ENCODE measurements around the gene CTTN. TPM values are rescaled to one million over a fixed set of nuclear protein-coding genes. Genes with fewer than 3 reads are reported as not detected.

The CTTN gene
- total and polyA plus RNA-seq, 10 of the 15 experiments (the other 5 are each of a cell fraction or from before 2014, with no cell fraction given): 1.1 to 37.8 (median 11.8) TPM

DNA sequence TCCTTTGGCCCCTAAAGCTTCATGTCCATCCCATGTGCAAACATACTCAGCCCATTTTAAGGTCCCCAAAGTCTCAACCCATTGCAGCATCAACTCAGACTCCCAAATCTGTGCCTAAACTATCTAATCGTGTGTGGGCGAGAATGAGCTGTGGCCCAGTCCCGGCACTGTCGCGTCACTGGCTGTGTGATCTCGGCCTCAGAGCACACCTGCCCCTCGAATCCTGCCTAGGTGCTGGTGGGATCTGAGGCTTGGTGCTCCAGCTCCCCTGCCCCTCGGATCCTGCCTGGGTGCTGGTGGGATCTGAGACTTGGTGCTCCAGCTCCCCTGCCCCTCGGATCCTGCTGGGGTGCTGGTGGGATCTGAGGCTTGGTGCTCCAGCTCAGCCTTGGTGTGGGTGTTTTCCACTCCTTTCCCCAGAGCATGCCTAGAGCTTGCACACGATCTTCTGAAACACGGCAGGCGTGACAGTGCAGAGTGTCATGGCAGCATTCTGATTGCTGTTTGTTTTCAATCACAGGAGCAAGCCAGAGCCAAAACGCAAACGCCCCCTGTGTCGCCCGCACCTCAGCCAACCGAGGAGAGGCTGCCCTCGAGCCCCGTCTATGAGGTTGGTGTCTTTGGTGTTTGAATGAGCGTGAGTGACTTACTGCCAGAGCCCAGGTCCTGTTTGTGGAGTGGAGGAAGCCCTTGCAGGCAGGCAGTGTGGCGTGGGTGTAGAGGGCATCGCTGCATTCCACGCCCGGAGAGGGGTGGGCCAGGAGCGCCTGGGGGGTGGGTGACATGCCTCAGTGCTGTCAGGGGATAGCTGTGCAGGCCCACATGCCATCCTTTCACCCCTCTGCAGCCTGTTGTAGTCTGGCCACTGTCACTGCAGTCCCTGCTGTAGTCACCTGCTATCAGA, 32.6 kb downstream of the CTTN start:
- WGBS (ENCODE audit: insufficient coverage, insufficient replicate concordance, low lambda C conversion rate, missing lambda C conversion rate): 65% methylated on average over 22 of the region's 25 CpGs
- ChIA-PET SMC1A (ENCODE audit: uncharacterized antibody, unreplicated experiment) (no interaction called here), POLR2A (no interaction called here), CTCF (no interaction called here), RAD21 (ENCODE audit: unreplicated experiment) (no interaction called here)
- Histone ChIP-seq H3K36me3 (ENCODE audit: control insufficient read depth in 2 of 2, insufficient read depth in 2 of 2, low read length in 1 of 2) (no peaks in the 10 kb centered on the region), H3K4me1 (ENCODE audit: control insufficient read depth, insufficient read depth, low read length) (no peaks in the 10 kb centered on the region), H3K4me3 (no peak overlapping the region), H3K9ac (ENCODE audit: control insufficient read depth, insufficient read depth, low read length) (no peak overlapping the region), H3K9me3 (replicated peaks; ENCODE audit: control insufficient read depth, insufficient read depth, low read length) (no peaks in the 10 kb centered on the region), H3K79me2 (ENCODE audit: control insufficient read depth, insufficient read depth, low read length) (no peaks in the 10 kb centered on the region), H3K27me3 (replicated peaks in 1 of 2; ENCODE audit: control insufficient read depth in 2 of 2, insufficient read depth in 2 of 2, low read length in 1 of 2) (no peaks in the 10 kb centered on the region; a peak in 1 of 4 replicates), H2AFZ (ENCODE audit: control insufficient read depth, low read depth, low read length) (no peak overlapping the region), H3K4me2 (ENCODE audit: control insufficient read depth, insufficient read depth) (no peak overlapping the region), H4K20me1 (ENCODE audit: control insufficient read depth, insufficient read depth) (no peaks in the 10 kb centered on the region), H3K27ac (ENCODE audit: control insufficient read depth, insufficient read depth) (no peak overlapping the region)
- BruUV-seq (replicated peaks): no TSS peak
- no peak for TF ChIP-seq CEBPB (IDR thresholded peaks at IDR 0.05; ENCODE audit: borderline replicate concordance in 1 of 2, low read depth in 2 of 2, low read length in 2 of 2)
- no peak for TF ChIP-seq NBN (IDR thresholded peaks at IDR 0.05)
- TF ChIP-seq TCF12 (IDR thresholded peaks at IDR 0.05; ENCODE audit: low read depth, low read length): no peak
- TF ChIP-seq, protein P1, sequence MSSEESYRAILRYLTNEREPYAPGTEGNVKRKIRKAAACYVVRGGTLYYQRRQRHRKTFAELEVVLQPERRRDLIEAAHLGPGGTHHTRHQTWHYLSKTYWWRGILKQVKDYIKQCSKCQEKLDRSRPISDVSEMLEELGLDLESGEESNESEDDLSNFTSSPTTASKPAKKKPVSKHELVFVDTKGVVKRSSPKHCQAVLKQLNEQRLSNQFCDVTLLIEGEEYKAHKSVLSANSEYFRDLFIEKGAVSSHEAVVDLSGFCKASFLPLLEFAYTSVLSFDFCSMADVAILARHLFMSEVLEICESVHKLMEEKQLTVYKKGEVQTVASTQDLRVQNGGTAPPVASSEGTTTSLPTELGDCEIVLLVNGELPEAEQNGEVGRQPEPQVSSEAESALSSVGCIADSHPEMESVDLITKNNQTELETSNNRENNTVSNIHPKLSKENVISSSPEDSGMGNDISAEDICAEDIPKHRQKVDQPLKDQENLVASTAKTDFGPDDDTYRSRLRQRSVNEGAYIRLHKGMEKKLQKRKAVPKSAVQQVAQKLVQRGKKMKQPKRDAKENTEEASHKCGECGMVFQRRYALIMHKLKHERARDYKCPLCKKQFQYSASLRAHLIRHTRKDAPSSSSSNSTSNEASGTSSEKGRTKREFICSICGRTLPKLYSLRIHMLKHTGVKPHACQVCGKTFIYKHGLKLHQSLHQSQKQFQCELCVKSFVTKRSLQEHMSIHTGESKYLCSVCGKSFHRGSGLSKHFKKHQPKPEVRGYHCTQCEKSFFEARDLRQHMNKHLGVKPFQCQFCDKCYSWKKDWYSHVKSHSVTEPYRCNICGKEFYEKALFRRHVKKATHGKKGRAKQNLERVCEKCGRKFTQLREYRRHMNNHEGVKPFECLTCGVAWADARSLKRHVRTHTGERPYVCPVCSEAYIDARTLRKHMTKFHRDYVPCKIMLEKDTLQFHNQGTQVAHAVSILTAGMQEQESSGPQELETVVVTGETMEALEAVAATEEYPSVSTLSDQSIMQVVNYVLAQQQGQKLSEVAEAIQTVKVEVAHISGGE (CRISPR knock-in tag; IDR thresholded peaks at IDR 0.05): no peak
- no peak for TF ChIP-seq EP300 (IDR thresholded peaks at IDR 0.05; ENCODE audit: borderline replicate concordance in 1 of 2, control insufficient read depth in 1 of 2, low read depth in 2 of 2, low read length in 2 of 2)
- TF ChIP-seq, protein P2, sequence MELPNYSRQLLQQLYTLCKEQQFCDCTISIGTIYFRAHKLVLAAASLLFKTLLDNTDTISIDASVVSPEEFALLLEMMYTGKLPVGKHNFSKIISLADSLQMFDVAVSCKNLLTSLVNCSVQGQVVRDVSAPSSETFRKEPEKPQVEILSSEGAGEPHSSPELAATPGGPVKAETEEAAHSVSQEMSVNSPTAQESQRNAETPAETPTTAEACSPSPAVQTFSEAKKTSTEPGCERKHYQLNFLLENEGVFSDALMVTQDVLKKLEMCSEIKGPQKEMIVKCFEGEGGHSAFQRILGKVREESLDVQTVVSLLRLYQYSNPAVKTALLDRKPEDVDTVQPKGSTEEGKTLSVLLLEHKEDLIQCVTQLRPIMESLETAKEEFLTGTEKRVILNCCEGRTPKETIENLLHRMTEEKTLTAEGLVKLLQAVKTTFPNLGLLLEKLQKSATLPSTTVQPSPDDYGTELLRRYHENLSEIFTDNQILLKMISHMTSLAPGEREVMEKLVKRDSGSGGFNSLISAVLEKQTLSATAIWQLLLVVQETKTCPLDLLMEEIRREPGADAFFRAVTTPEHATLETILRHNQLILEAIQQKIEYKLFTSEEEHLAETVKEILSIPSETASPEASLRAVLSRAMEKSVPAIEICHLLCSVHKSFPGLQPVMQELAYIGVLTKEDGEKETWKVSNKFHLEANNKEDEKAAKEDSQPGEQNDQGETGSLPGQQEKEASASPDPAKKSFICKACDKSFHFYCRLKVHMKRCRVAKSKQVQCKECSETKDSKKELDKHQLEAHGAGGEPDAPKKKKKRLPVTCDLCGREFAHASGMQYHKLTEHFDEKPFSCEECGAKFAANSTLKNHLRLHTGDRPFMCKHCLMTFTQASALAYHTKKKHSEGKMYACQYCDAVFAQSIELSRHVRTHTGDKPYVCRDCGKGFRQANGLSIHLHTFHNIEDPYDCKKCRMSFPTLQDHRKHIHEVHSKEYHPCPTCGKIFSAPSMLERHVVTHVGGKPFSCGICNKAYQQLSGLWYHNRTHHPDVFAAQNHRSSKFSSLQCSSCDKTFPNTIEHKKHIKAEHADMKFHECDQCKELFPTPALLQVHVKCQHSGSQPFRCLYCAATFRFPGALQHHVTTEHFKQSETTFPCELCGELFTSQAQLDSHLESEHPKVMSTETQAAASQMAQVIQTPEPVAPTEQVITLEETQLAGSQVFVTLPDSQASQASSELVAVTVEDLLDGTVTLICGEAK (IDR thresholded peaks at IDR 0.05; ENCODE audit: borderline replicate concordance): no peak
- intact Hi-C loops (cut with micrococcal nuclease; ENCODE audit: unreplicated experiment): no loop called here
- FAIRE-seq (no peak), ATAC-seq (no peak), DNase-seq (ENCODE audit: low read depth, low spot score) (no peak)
- in situ Hi-C loops (cut with MboI): no loop called here
